HepG2 (cell line): ENCODE measurements around the gene THEM4.

ENCODE experiments used
- EHMT2 ChIP-seq: fragments of 200-600 bp; sonication (generic); IDR thresholded peaks from 2 replicates; pipeline ENCODE4 v1.7.0; 2017; ENCODE audit warnings: antibody characterized with exemption, low read depth, low read length, borderline replicate concordance
- REST ChIP-seq, 2 experiments: IDR thresholded peaks; 2 replicates each; pipeline ENCODE4 v1.6.1; 2011 to 2012; ENCODE audit warnings: low read length in 2 of 2, borderline replicate concordance in 1 of 2, low read depth in 1 of 2, mild to moderate bottlenecking in 1 of 2, moderate library complexity in 1 of 2
- ZNF12 ChIP-seq: sonication (generic); formaldehyde crosslinking; IDR thresholded peaks from 2 replicates; pipeline ENCODE4 v1.5.0; 2020; ENCODE audit warnings: missing genetic modification reagents

- TF ChIP-seq REST (IDR thresholded peaks at IDR 0.05; ENCODE audit: borderline replicate concordance in 1 of 2, low read depth in 1 of 2, low read length in 2 of 2) (no peak), ZNF12 (CRISPR knock-in tag) (no peak), EHMT2 (no peak)
Measured at GRCh38 chr1:151864411-151864810, 44.9 kb downstream of the THEM4 start.
